GM12872 (cell line): ENCODE results near the gene KLK1.
"Not testable (repeated sequence)": the region's sequence is repeated elsewhere in the genome, so short reads cannot be mapped to it uniquely, and the experiment has no call there.

Experiments used
- CTCF ChIP-seq: IDR thresholded peaks from 3 replicates; pipeline ENCODE4 v1.5.1; 2011; ENCODE audit warnings: low read depth, mild to moderate bottlenecking, low read length, moderate library complexity; ENCODE audit not compliant: insufficient read depth

Gene KLK1

GRCh38 chr19:50770888-50771287 lies 52.7 kb downstream of the KLK1 start:
- TF ChIP-seq CTCF, result no peak

- not testable (repeated sequence) for TF ChIP-seq CTCF
These were observed 53.4 kb downstream of the KLK1 start, which contains the start of gene GPR32 for GRCh38 chr19:50770164-50770563. Gene GPR32 (plus strand): TSS chr19:50770464. CDS start chr19:50770601, 137 bp downstream.
